Common myeloid progenitor, CD34-positive (primary cell): ENCODE results near the gene CHRNA10.

ENCODE experiments used
- CTCF ChIA-PET: fragments of 350-600 bp; sonication (Branson Sonifier 250); formaldehyde crosslinking; loops from one replicate; lab custom pipeline; 2021; ENCODE audit warnings: antibody characterized with exemption; lab: Charles Lee
- POLR2A ChIA-PET: fragments of 350-600 bp; sonication (Branson Sonifier 250); formaldehyde crosslinking; loops from one replicate; lab custom pipeline; 2021; ENCODE audit warnings: antibody characterized with exemption; lab: Charles Lee
- DNase-seq, 3 donors: peaks; one replicate each; pipeline versions ENCODE4 v3.0.0 to v3.0.0-alpha.2; 2013
- H3K27ac ChIP-seq, 2 experiments: 1 replicate in 1 of 2; 2 replicates in 1 of 2; pipeline ENCODE4 v1.7.0; 2013; ENCODE audit warnings: inconsistent platforms in 2 of 2, low read length in 2 of 2, mild to moderate bottlenecking in 2 of 2, low read depth in 1 of 2, moderate library complexity in 1 of 2; ENCODE audit not compliant: severe bottlenecking in 2 of 2, insufficient read depth in 1 of 2, poor library complexity in 1 of 2
- H3K27me3 ChIP-seq, 5 experiments: replicated peaks in 2 of 5; 1 replicate in 3 of 5; 2 replicates in 2 of 5; pipeline versions ENCODE4 v1.6.1 to v1.7.0; 2013; ENCODE audit warnings: low read length in 4 of 5, mild to moderate bottlenecking in 2 of 5, moderate library complexity in 2 of 5, inconsistent platforms in 1 of 5; ENCODE audit not compliant: insufficient read depth in 5 of 5, control insufficient read depth in 4 of 5
- H3K36me3 ChIP-seq, 4 experiments: 1 replicate in 2 of 4; 2 replicates in 2 of 4; pipeline versions ENCODE4 v1.6.1 to v1.7.0; 2013; ENCODE audit warnings: low read length in 3 of 4, control low read depth in 1 of 4, mild to moderate bottlenecking in 1 of 4; ENCODE audit not compliant: control insufficient read depth in 4 of 4, insufficient read depth in 4 of 4
- H3K4me1 ChIP-seq, 4 experiments: 1 replicate in 3 of 4; 2 replicates in 1 of 4; pipeline versions ENCODE4 v1.6.1 to v1.7.1; 2013; ENCODE audit warnings: low read length in 3 of 4, mild to moderate bottlenecking in 3 of 4, control low read depth in 1 of 4, inconsistent platforms in 1 of 4, moderate library complexity in 1 of 4; ENCODE audit not compliant: control insufficient read depth in 4 of 4, insufficient read depth in 4 of 4; ENCODE audit errors: control extremely low read depth in 1 of 4
- H3K4me3 ChIP-seq, 7 experiments: 1 replicate in 4 of 7; 2 replicates in 3 of 7; pipeline versions ENCODE4 v1.5.1 to v1.7.0; 2013; ENCODE audit warnings: mild to moderate bottlenecking in 7 of 7, low read length in 6 of 7, moderate library complexity in 6 of 7, inconsistent platforms in 2 of 7, low read depth in 2 of 7, control low read depth in 1 of 7; ENCODE audit not compliant: insufficient read depth in 4 of 7, control insufficient read depth in 1 of 7; ENCODE audit errors: extremely low read depth in 1 of 7
- H3K9me3 ChIP-seq, 5 experiments: 1 replicate in 4 of 5; 2 replicates in 1 of 5; pipeline versions ENCODE4 v1.6.1 to v1.7.1; 2013; ENCODE audit warnings: low read length in 4 of 5, mild to moderate bottlenecking in 2 of 5, inconsistent platforms in 1 of 5, low read depth in 1 of 5, moderate library complexity in 1 of 5; ENCODE audit not compliant: control insufficient read depth in 4 of 5, insufficient read depth in 2 of 5; ENCODE audit errors: control extremely low read depth in 1 of 5
- WGBS: methylation state at CpG from one replicate; pipeline ENCODE4 v1.1.5; 2013; ENCODE audit not compliant: insufficient coverage; 5-methylcytosine and 5-hydroxymethylcytosine counted together

Gene CHRNA10

DNA sequence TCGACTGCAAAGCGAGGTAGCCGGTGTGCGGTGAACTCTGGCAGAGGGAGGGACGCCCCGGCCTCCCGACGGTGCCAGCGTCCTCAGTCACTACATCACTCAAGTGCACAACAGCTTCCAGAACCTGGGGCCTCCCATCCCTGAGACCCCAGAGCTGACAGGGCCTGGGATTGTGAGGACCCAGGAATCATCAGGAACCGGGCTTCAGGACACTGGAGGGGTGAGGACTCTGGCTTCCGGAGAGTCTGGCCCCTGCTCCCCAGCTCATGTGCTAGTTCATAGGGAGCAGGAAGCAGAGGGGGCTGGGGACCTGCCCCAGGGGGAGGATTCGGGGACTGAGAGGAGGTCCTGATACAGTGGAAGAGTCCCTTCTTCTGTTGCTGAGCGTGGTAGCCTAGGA, 34.0 kb downstream of the CHRNA10 start:
- ChIA-PET POLR2A (no interaction called here), CTCF (interaction anchor here (1.1 to 2.3 kb wide), 2 partner anchors 9 to 11 kb away, joined by 3 to 13 read pairs; no protein-coding TSS in a partner anchor)
- Histone ChIP-seq H3K36me3 (peaks cover 0 to 8% (median 2%) of the 10 kb centered on the region in 4 experiments), H3K27ac (no peak overlapping the region), H3K4me1 (peaks cover 0 to 15% (median 6%) of the 10 kb centered on the region in 4 experiments), H3K9me3 (no peaks in the 10 kb centered on the region), H3K4me3 (no peak overlapping the region), H3K27me3 (peaks cover 0 to 6% (median 0%) of the 10 kb centered on the region in 5 experiments)
- no peak for DNase-seq
- 100% methylated on average over 3 of the region's 13 CpGs for WGBS

- Histone ChIP-seq H3K4me1 (peaks cover 0 to 9% (median 2%) of the 10 kb centered on the region in 4 experiments), H3K36me3 (peaks cover 0 to 8% (median 2%) of the 10 kb centered on the region in 4 experiments), H3K27me3 (no peaks in the 10 kb centered on the region), H3K27ac (no peak overlapping the region), H3K9me3 (no peaks in the 10 kb centered on the region), H3K4me3 (no peak overlapping the region)
- ChIA-PET CTCF (interaction anchor here (2.3 kb wide), 1 partner anchor 9 kb away, joined by 13 read pairs; no protein-coding TSS in a partner anchor), POLR2A (no interaction called here)
- WGBS, result 96% methylated on average over 12 of the region's 15 CpGs
- DNase-seq, result no peak
These were observed 35.4 kb downstream of the CHRNA10 start for GRCh38 chr11:3635641-3636375.

DNA sequence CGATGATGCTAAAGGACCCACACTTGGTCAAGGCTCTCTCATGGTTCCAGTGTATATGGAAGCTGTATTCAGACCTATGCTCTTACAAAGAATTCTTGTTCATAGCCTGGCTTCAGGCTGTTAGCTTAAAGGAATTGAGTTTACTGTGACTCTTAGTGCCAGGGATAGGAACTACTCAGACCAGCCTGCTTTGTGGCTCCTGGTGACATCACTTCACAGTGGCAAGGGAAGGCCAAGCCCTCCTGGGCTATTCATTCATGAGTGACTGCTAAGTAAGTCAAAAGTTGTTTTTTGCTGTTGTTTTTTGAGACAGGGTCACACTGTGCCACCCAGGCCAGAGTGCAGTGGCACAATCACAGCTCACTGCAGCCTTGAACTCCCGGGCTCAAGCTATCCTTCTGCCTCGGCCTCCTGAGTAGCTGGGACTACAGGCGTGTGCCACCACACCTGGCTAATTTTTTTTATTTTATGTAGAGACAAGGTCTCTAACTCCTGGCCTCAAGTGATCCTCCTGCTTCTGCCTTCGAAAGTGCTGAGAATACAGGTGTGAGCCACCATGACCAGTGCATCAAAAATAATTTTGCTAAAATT, 39.0 kb downstream of the CHRNA10 start:
- ChIA-PET CTCF (interaction anchor here (0.8 kb wide), 1 partner anchor 50 kb away, joined by 3 read pairs; no protein-coding TSS in a partner anchor), POLR2A (no interaction called here)
- H3K27ac ChIP-seq, result no peak overlapping the region
- H3K4me1 ChIP-seq, result peaks cover 0 to 13% (median 2%) of the 10 kb centered on the region in 4 experiments
- WGBS, result 100% methylated on average over 3 of the region's 5 CpGs
- H3K27me3 ChIP-seq, result no peaks in the 10 kb centered on the region
- no peak for DNase-seq
- no peak overlapping the region for H3K4me3 ChIP-seq
- peaks cover 0 to 8% (median 2%) of the 10 kb centered on the region in 4 experiments for H3K36me3 ChIP-seq
- no peaks in the 10 kb centered on the region for H3K9me3 ChIP-seq

GRCh38 chr11:3631331-3631730, 39.9 kb downstream of the CHRNA10 start:
- Histone ChIP-seq H3K36me3 (peaks cover 0 to 4% (median 2%) of the 10 kb centered on the region in 4 experiments), H3K27ac (no peak overlapping the region), H3K27me3 (no peaks in the 10 kb centered on the region), H3K4me3 (no peak overlapping the region), H3K4me1 (peaks cover 0 to 22% (median 8%) of the 10 kb centered on the region in 4 experiments), H3K9me3 (no peaks in the 10 kb centered on the region)
- ChIA-PET CTCF (interaction anchor here (0.8 kb wide), 1 partner anchor 49 kb away, joined by 3 read pairs; no protein-coding TSS in a partner anchor), POLR2A (no interaction called here)
- no peak for DNase-seq
- WGBS, result 100% methylated on average over 2 of the region's 4 CpGs

DNA sequence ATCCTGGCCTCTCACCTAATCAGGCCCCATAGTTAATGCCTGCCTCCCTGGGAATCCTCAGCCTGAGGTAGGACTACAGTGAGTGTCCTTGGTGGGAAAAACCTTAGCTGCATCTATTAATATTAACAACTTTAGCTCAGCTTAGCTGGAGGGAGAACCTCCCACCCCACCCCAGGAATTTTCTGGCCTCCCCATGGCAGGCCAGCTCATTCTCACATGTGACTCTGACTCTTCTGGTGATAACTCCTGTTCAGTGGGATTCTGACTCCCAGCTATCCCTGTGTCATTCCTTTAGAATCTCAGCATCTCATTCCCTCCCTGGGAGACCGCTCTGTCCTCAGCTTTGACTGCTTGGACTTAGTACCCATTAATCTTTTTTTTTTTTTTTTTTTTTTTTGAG, 43.9 kb downstream of the CHRNA10 start:
- no peak overlapping the region for H3K4me3 ChIP-seq
- CTCF ChIA-PET, result interaction anchor here (1.0 to 5.1 kb wide), 7 partner anchors 9 to 47 kb away, joined by 3 to 30 read pairs (median 8); no protein-coding TSS in a partner anchor
- WGBS, result no CpG with 5 or more reads among the region's 1 CpG

DNA sequence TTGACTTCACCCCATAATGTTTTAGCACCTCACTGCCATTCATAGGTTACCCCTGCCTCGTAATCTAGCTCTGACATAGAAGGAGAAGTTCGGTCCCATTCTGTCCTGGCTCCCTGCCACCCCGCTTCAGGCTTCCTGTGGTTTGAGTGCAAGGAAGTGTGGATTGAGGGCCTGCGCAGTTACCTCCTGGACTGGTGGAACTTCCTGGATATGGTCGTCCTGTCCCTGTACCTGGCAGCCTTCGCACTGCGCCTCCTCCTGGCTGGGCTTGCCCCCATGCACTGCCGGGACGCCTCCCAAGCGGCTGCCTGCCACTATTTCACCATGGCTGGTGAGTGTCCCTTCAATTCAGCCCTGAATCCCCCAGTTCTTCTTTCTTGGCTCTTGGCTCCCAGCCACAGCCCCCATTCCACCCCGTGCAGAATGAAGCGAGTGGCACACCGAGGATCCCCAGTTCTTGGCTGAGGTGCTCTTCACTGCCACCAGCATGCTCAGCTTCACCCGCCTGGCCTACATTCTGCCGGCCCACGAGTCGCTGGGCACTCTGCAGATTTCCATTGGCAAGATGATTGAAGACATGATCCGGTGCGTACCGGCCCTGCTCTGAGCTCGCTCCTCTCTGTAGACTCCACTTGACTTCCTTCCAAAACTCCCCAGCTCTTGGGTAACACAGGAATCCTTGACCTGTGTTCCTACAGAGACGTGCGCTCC, 44.8 kb downstream of the CHRNA10 start:
- CTCF ChIA-PET, result interaction anchor here (1.0 to 5.1 kb wide), 8 partner anchors 10 to 46 kb away, joined by 3 to 30 read pairs (median 6); no protein-coding TSS in a partner anchor
- H3K27me3 ChIP-seq, result no peaks in the 10 kb centered on the region
- H3K4me1 ChIP-seq, result peaks cover 0 to 28% (median 15%) of the 10 kb centered on the region in 4 experiments
- DNase-seq, result peak; percentile 96 to 99 (median 99)
- 10% methylated on average over 20 of the region's 23 CpGs for WGBS
- H3K27ac ChIP-seq, result peak overlapping the region; percentile 17 to 35
- no peaks in the 10 kb centered on the region for H3K9me3 ChIP-seq
- peak overlapping the region in 4 of 7 experiments; percentile 32 to 73 (median 47) for H3K4me3 ChIP-seq
- POLR2A ChIA-PET, result interaction anchor here (1.8 kb wide), 1 partner anchor 12 kb away, joined by 8 read pairs; no protein-coding TSS in a partner anchor
- no peaks in the 10 kb centered on the region for H3K36me3 ChIP-seq

More for the DNA sequence above, 43.9 kb downstream of the CHRNA10 start:
- Histone ChIP-seq H3K9me3 (no peaks in the 10 kb centered on the region), H3K27me3 (no peaks in the 10 kb centered on the region), H3K27ac (no peak overlapping the region), H3K36me3 (no peaks in the 10 kb centered on the region), H3K4me1 (peaks cover 0 to 28% (median 15%) of the 10 kb centered on the region in 4 experiments)
- POLR2A ChIA-PET, result interaction anchor here (1.8 kb wide), 1 partner anchor 13 kb away, joined by 8 read pairs; no protein-coding TSS in a partner anchor
- no peak for DNase-seq
